Measurements from ENCODE around the gene CTBP2. TPM values are rescaled to one million over a fixed set of nuclear protein-coding genes. Genes with fewer than 3 reads are reported as not detected.

CTBP2 gene
- total RNA-seq, 2 experiments from 2014 or later: 0.15 to 0.43 TPM

DNA sequence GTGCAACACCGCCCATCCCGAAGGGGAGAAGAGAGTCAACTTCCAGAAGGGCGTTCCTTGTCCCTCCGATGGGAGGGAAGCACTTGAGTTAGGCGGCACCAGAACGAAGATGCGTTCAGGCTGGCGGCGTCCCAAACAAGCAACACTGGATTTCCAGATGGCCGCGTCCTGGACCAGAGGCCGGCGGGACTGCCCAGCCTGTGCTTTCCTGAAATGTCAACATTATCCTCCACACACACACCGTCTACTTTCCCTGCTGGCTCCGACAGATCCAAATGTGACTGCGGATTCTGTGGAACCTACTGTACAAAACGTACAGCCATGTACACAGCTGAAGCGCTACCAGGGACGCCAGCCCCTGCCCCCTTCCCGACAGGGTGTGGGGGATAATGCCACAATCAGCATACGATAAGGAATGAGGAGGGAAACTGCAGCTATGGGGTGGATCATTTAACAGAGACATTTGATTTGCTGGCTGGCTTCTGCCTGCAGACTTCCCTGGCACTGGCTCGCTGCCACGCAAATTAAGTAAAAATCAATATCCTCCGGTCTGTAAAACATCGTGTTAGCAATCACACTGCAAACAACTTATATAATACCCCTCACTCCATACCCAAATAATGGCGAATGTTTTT, 136.4 kb downstream of the CTBP2 start:
- Mint-ChIP-seq H3K36me3 (ENCODE audit: low read depth) (no peaks in the 10 kb centered on the region), H3K9me3 (no peaks in the 10 kb centered on the region), H3K4me1 (no peaks in the 10 kb centered on the region), H3K4me3 (no peak overlapping the region), H3K27ac (no peak overlapping the region), H3K27me3 (peaks cover 5% of the 10 kb centered on the region)
- ChIA-PET POLR2A (no interaction called here), CTCF (no interaction called here)
- DNase-seq: no peak

DNA sequence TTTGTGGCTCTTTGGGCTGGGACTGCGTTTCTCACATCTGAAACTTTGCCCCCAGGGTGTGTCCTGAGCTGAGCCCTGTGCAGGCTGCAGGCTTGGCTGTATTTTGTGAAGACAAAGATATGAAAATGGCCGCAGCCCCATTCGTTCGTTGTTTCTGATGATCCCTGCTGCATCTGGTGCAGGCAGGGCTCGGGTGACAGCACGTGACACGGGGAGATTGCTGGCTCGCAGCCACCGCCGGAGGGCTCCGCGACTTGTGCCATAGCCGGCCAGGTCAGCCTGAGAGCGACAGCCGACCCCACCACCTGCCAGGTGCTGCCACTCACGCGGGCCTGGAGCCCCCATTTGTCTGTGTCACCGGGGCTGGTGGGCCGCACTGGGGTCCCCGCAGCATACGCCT, 137.1 kb downstream of the CTBP2 start:
- Mint-ChIP-seq H3K27ac (no peak overlapping the region), H3K27me3 (peaks cover 10% of the 10 kb centered on the region), H3K36me3 (ENCODE audit: low read depth) (no peaks in the 10 kb centered on the region), H3K4me1 (no peaks in the 10 kb centered on the region), H3K9me3 (no peaks in the 10 kb centered on the region), H3K4me3 (no peak overlapping the region)
- POLR2A ChIA-PET: no interaction called here
- CTCF ChIA-PET: no interaction called here
- DNase-seq: no peak

DNA sequence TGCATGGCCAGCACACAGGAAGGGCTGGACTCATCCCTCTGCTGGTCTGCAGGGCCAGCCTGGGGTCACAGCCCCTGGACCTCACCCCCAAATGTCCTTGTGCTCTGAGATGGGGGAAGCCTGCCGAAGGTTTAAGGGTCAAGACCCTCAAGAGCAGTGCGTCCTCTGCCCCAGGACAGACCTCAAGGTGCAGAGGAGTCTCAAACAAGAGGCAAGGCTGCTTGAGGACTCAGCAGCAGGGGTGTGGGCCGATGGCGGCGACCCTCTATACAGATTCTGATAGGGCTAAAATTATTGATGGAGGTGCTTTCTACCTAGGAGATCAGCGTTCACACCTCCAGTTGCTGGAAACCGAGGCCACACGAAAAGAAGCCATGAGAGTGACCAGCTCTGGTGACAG, 137.7 kb downstream of the CTBP2 start:
- H3K9me3 Mint-ChIP-seq: no peaks in the 10 kb centered on the region
- ChIA-PET POLR2A (no interaction called here), CTCF (no interaction called here)
- peaks cover 10% of the 10 kb centered on the region for H3K27me3 Mint-ChIP-seq
- H3K4me1 Mint-ChIP-seq: no peaks in the 10 kb centered on the region
- H3K4me3 Mint-ChIP-seq: no peak overlapping the region
- DNase-seq: no peak
- H3K27ac Mint-ChIP-seq: no peak overlapping the region
- H3K36me3 Mint-ChIP-seq (ENCODE audit: low read depth): no peaks in the 10 kb centered on the region

DNA sequence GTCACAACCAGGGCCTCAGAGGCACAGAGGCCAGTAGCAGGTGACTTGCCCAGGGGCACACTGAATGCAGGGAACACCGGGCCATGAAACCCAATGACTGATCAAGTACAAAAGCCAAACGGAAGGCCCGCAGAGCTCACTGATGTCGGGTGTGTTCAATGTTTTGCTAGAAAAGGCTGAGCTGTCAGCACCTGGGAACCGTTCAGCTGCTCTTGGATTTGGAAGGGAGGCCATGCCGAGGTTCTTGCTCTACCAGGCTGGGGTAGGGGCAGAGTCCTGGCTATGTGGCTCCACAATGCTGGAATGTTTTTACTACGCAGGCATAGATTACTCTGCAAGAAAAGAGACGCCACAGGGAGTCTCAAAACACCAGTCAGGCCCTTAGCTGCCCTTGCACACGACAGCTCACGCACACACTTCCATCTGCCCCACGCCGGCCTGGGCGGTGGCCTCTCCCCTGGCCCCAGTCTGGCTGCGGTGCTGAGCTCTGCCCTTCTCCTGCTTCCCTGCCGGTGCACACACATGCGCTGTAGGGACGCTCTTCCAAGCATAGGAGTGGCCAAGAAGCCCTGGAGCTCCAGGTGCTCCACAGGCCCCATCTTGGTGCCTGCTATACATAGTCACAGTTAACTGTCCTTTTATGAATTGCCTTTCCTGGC, 138.5 kb downstream of the CTBP2 start:
- POLR2A ChIA-PET: no interaction called here
- Mint-ChIP-seq H3K9me3 (no peaks in the 10 kb centered on the region), H3K27ac (no peak overlapping the region), H3K4me1 (no peaks in the 10 kb centered on the region), H3K27me3 (peaks cover 17% of the 10 kb centered on the region), H3K4me3 (no peak overlapping the region), H3K36me3 (ENCODE audit: low read depth) (no peaks in the 10 kb centered on the region)
- DNase-seq: no peak
- CTCF ChIA-PET: interaction anchor here (0.6 kb wide), 1 partner anchor 24 kb away, joined by 4 read pairs; no protein-coding TSS in a partner anchor

DNA sequence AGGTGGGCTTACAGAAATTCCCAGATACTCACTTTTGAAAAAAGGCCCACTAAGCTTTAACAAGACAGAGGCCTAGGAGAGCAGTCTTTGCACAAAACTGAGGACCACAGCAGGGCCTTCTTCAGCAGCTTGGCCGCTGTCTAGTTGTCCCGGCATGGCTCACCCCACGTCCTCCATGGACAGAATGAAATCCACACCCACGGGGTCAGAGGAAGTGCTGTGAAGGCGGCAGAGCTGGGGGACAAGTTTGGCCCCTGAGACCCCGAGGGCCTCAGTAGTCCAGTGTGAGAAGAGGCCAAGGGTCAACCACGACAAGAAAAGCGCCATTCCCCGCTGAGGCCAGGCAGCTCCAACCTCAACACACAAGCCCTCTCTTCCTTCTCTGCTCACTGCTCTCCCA, 139.5 kb downstream of the CTBP2 start:
- POLR2A ChIA-PET: no interaction called here
- H3K4me3 Mint-ChIP-seq: no peak overlapping the region
- no peaks in the 10 kb centered on the region for H3K36me3 Mint-ChIP-seq (ENCODE audit: low read depth)
- H3K9me3 Mint-ChIP-seq: no peaks in the 10 kb centered on the region
- CTCF ChIA-PET: no interaction called here
- peaks cover 20% of the 10 kb centered on the region for H3K27me3 Mint-ChIP-seq
- H3K4me1 Mint-ChIP-seq: no peaks in the 10 kb centered on the region
- H3K27ac Mint-ChIP-seq: no peak overlapping the region
- no peak for DNase-seq

DNA sequence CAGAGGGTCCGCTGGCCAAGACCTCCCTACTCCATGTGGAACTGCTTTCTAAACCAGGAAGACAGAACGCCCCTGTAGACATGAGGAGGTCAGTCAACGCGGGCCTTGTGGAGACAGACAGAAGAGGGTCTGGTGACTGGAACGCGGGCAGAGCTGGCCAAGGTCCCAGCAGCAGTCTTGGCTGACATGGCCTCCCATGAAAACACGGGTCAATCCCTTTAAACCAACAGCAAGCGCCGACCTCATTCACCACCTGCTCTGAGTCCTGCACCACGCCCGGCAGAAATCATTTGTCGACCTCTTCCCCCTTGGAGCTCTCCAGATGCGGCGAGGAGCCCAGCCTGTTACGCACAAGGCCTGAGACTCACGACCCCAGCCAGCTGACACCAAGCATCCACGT, 140.0 kb downstream of the CTBP2 start:
- Mint-ChIP-seq H3K4me3 (no peak overlapping the region), H3K9me3 (no peaks in the 10 kb centered on the region), H3K27ac (no peak overlapping the region), H3K36me3 (ENCODE audit: low read depth) (no peaks in the 10 kb centered on the region), H3K27me3 (peaks cover 22% of the 10 kb centered on the region), H3K4me1 (peaks cover 4% of the 10 kb centered on the region)
- POLR2A ChIA-PET: no interaction called here
- DNase-seq: no peak
- CTCF ChIA-PET: no interaction called here

DNA sequence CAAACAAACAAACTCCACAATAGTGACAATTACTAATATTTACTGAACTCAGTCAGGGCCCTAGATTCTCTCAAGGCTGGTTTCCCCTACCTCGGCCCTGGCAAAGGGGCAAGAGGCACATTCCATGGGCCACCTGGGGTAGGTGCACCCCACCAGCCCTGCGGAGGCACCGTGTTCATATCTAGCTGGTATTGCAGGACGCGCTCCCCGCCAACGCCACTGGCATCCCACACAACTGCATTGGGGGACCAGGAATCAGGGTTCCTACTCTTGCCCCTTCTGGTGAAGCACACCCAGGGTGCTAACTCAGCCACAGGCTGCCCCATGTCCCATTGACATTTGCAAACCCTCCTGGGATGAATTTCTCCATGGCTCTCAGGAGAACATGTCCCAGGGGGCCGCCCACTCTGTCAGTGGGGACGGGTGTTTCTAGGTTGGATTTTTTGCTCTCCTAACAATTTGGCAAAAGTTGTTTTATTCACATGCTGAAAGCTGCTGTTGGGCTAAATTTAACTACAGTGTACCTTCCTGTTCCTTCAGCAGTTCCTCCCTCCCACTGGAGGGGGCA, 141.7 kb downstream of the CTBP2 start:
- ChIA-PET CTCF (no interaction called here), POLR2A (no interaction called here)
- no peak for DNase-seq
- Mint-ChIP-seq H3K4me3 (no peak overlapping the region), H3K27me3 (peaks cover 34% of the 10 kb centered on the region), H3K9me3 (no peaks in the 10 kb centered on the region), H3K4me1 (peaks cover 18% of the 10 kb centered on the region), H3K36me3 (ENCODE audit: low read depth) (no peaks in the 10 kb centered on the region), H3K27ac (no peak overlapping the region)

DNA sequence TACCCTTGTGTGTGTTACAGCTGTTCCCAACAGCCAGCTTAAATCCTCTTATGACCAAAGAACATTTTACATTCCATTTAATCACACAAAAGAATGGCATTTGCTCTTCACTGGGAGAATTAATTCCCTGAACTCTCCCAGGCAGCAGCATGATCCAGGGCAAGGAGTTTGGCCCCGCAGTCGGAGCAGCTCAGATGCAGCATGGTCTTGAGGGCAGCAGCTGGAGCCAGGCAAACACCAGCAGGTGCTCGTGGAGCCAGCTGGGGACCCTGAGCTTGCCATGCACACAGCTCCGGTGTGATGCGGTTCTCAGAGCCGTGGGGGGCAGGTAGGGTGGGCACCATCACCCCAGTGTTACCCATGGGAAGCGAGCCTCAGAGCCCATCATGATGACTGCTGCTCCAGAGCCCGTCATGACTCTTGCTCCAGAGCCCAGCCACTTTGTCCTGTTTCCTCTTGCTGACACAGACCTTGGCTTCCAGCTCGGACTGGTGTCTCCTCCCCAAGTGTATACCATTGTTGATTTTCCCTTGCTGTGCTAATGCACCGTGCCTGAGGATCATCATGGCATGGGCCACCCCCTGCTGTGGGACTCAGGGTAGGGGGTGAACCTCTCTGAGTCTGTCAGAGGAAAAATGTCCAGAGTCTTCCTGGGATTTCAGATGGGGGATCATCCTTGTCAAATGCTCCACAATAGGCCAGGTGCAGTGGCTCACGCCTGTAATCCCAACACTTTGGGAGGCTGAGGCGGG, 142.6 kb downstream of the CTBP2 start:
- ChIA-PET CTCF (interaction anchor here (1.4 kb wide), 1 partner anchor 25 kb away, joined by 4 read pairs; no protein-coding TSS in a partner anchor), POLR2A (no interaction called here)
- Mint-ChIP-seq H3K4me3 (no peak overlapping the region), H3K27ac (no peak overlapping the region), H3K4me1 (peaks cover 18% of the 10 kb centered on the region), H3K36me3 (ENCODE audit: low read depth) (no peaks in the 10 kb centered on the region), H3K9me3 (no peaks in the 10 kb centered on the region), H3K27me3 (peaks cover 37% of the 10 kb centered on the region)
- no peak for DNase-seq

DNA sequence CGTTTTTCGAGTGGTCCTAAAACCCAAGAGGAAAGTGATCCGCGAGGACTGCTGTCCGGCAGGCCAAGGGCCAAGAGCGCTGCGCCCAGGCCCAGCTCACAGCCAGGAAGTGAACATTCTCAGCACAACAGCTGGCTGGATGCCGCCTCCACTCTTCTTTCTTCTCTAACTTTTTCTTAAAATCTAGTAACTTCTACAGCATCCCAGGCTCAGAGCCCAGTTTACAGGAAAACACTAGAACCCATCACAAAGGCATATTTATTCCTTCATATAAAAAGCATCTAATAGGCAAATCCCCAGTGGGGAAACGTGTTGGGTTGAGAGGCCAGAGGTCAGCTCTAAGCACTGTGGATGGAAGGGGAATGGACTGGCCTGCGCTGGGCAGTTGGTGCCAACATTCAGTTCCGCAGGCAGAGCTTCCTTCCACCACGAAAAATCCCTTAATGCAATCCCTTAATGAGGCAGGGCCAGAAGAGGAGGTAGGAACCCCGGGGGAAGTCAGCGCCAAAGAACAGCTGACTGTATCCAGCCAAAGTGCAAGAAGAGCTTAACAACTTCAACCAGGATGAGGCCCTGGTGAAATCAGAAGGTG, 143.7 kb downstream of the CTBP2 start:
- ChIA-PET POLR2A (interaction anchor here (0.6 kb wide), 1 partner anchor 424 kb away, joined by 3 read pairs; no protein-coding TSS in a partner anchor), CTCF (interaction anchor here (0.8 to 1.4 kb wide), 2 partner anchors 24 to 31 kb away, joined by 3 to 4 read pairs; no protein-coding TSS in a partner anchor)
- H3K27ac Mint-ChIP-seq: no peak overlapping the region
- no peak overlapping the region for H3K4me3 Mint-ChIP-seq
- H3K4me1 Mint-ChIP-seq: peaks cover 18% of the 10 kb centered on the region
- no peaks in the 10 kb centered on the region for H3K9me3 Mint-ChIP-seq
- no peak for DNase-seq
- peaks cover 37% of the 10 kb centered on the region for H3K27me3 Mint-ChIP-seq
- H3K36me3 Mint-ChIP-seq (ENCODE audit: low read depth): no peaks in the 10 kb centered on the region

DNA sequence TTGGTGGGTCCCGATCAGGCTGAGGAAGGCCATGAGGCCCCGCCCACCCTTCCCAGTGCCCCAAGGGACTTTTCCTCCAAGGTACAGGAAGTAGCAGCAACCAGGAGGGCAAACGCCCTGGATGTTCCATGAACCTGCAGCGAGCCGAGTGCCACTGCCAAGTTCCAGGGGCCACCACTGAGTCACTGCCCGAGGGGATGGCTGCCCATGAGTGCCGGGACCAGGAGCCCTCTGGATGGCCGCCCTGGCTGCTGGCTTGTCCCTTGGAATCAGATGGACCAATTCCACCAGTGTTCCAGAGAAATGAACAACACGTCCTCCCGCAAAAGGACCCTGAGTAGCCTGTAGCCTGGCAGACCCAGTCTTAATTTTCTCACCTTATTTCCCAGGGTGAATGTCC, 144.2 kb downstream of the CTBP2 start:
- ChIA-PET CTCF (interaction anchor here (0.8 kb wide), 1 partner anchor 32 kb away, joined by 3 read pairs; no protein-coding TSS in a partner anchor), POLR2A (no interaction called here)
- Mint-ChIP-seq H3K4me3 (no peak overlapping the region), H3K4me1 (peaks cover 18% of the 10 kb centered on the region), H3K27ac (no peak overlapping the region), H3K36me3 (ENCODE audit: low read depth) (no peaks in the 10 kb centered on the region), H3K27me3 (peaks cover 37% of the 10 kb centered on the region), H3K9me3 (no peaks in the 10 kb centered on the region)
- no peak for DNase-seq

DNA sequence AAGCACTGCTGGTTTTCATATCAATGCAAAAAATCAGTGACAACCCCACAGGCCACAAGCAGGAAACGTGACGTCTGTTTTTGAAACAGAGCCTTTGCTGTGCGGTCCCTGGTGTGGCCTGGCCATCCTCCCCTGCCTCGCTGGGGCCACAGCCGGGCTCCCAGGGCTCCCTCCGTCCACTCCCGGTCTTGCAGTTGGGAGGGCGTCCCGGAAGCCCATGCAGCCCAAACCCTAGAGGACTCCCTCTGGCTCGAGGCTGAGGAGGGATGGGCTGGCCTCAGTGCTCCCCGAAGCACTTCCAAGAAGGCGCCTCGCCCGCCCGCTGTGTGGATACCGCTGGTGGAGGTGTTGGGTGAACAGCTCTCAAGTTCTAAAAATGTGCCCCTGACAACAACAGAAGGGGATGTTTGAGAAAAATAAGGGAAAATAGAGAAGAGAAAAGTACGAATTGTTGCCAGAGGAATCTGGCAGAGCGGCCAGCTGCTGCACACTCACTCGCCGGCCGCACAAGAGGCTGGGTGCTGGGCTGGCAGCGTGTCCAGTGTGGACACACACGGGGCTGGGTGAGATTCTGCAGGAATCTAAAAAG, 144.9 kb downstream of the CTBP2 start:
- CTCF ChIA-PET: no interaction called here
- Mint-ChIP-seq H3K4me3 (no peak overlapping the region), H3K9me3 (no peaks in the 10 kb centered on the region), H3K4me1 (peaks cover 18% of the 10 kb centered on the region), H3K36me3 (ENCODE audit: low read depth) (no peaks in the 10 kb centered on the region), H3K27ac (no peak overlapping the region), H3K27me3 (peaks cover 38% of the 10 kb centered on the region)
- peak; percentile 49 for DNase-seq
- POLR2A ChIA-PET: no interaction called here

DNA sequence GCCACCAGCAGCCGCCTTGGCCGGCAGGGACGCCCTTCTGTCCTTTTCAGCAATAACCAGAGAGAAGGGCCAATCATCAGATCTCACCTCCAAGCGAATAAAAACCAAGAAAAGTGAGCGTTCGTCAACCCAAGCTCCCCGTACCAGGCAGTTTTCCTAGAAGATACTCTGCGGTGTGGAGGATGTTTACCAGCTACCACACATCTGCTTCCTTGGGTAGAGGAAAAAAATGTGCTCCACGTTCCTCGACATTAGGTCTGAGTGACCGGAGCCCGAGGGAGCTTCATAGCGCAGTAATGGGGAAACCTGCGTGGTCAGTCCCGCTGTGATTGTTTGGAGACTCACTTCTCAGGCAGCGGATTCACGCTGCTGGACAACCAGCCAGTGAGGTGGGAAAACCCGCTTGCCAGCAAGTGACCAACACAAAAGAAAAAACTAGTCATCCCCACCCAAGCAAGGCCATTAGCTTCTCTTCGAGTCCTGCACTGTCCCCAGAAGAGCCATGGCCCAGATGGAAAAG, 145.5 kb downstream of the CTBP2 start:
- no peaks in the 10 kb centered on the region for H3K9me3 Mint-ChIP-seq
- H3K27ac Mint-ChIP-seq: no peak overlapping the region
- DNase-seq: no peak
- no peak overlapping the region for H3K4me3 Mint-ChIP-seq
- H3K36me3 Mint-ChIP-seq (ENCODE audit: low read depth): no peaks in the 10 kb centered on the region
- peaks cover 18% of the 10 kb centered on the region for H3K4me1 Mint-ChIP-seq
- POLR2A ChIA-PET: interaction anchor here (0.9 kb wide), 1 partner anchor 98 kb away, joined by 3 read pairs; no protein-coding TSS in a partner anchor
- CTCF ChIA-PET: no interaction called here
- H3K27me3 Mint-ChIP-seq: peaks cover 41% of the 10 kb centered on the region
